SH-SY5Y (cell line): Measurements from ENCODE around the gene FBXL13.

Experiments
- GATA2 ChIP-seq: IDR thresholded peaks from 2 replicates; pipeline ENCODE4 v1.6.1; 2011; ENCODE audit warnings: mild to moderate bottlenecking, low read depth, low read length
- GATA3 ChIP-seq: IDR thresholded peaks from 2 replicates; pipeline ENCODE4 v1.6.1; 2011; ENCODE audit warnings: low read depth, mild to moderate bottlenecking, low read length, moderate library complexity

GRCh38 chr7:102817616-102818573, 256.7 kb downstream of the FBXL13 start:
- TF ChIP-seq GATA2 (no peak), GATA3 (no peak)
